AG10803 (cell line): ENCODE results near the gene ZNF607.

Experiments
- DNase-seq: peaks from one replicate; pipeline ENCODE4 v3.0.0; 2010; ENCODE audit warnings: low read depth
- H3K4me3 ChIP-seq: 2 replicates; pipeline ENCODE4 v1.5.1; 2011; ENCODE audit warnings: mild to moderate bottlenecking, low read length, control low read depth
- TF ChIP-seq, protein P1 (sequence below): conservative IDR thresholded peaks from 2 replicates; pipeline ENCODE4 v1.5.1; 2011; ENCODE audit warnings: mild to moderate bottlenecking, low read length, control low read depth, inconsistent platforms

ZNF607 gene

DNA sequence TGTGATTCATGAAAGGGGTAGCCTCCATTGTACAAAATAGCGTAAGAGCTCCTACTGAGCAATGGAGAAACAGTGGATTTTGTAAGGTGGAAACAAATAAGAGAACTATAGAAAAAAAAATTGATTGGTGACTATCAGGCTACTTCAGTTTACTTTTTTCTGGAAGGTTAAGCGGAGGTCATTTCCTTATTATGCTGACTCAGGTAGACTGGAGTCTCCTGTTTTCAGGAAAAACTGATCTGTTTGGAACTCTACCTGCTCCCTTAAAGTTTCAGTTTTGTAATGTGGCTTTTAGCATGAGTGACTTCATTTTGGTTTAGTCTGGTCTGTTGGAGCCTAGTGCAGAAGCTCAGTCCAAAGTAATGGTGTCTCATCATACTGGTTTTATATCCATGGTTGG, 3.4 kb downstream of the ZNF607 start:
- no peak overlapping the region for H3K4me3 ChIP-seq
- no peak for DNase-seq
- TF ChIP-seq, protein P1, sequence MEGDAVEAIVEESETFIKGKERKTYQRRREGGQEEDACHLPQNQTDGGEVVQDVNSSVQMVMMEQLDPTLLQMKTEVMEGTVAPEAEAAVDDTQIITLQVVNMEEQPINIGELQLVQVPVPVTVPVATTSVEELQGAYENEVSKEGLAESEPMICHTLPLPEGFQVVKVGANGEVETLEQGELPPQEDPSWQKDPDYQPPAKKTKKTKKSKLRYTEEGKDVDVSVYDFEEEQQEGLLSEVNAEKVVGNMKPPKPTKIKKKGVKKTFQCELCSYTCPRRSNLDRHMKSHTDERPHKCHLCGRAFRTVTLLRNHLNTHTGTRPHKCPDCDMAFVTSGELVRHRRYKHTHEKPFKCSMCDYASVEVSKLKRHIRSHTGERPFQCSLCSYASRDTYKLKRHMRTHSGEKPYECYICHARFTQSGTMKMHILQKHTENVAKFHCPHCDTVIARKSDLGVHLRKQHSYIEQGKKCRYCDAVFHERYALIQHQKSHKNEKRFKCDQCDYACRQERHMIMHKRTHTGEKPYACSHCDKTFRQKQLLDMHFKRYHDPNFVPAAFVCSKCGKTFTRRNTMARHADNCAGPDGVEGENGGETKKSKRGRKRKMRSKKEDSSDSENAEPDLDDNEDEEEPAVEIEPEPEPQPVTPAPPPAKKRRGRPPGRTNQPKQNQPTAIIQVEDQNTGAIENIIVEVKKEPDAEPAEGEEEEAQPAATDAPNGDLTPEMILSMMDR, result no peak

DNA sequence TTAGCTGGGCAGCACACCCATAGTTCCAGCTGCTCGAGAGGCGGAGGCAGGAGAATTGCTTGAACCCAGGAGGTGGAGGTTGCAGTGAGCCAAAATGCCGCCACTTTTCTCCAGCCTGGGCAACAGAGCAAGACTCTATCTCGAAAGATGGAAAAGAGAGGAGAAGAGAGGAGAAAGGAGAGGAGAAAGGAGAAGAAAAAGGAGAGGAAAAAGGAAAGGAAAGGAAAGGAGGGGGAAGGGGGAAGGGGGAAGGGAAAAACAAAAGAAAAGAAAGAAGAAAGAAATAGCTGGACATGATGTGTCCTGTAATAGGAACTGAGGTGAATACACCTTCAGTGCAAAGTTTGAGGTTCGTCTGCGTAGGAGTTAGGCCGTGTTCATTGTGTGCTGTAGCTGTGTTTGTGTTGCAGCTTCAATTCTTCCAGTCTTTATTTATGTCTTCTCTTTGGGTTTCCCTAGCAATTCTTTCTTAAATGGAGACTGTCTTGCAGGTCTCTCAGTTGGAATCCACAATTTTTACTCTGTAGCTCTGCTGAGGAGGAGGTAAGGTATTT, 13.4 kb downstream of the ZNF607 start:
- TF ChIP-seq, protein P1, result no peak
- no peak overlapping the region for H3K4me3 ChIP-seq
- DNase-seq, result no peak

- no peak for DNase-seq
- no peak overlapping the region for H3K4me3 ChIP-seq
- TF ChIP-seq, protein P1, result no peak
These were observed 20.5 kb downstream of the ZNF607 start for GRCh38 chr19:37699057-37699456.

GRCh38 chr19:37698216-37698615, 21.3 kb downstream of the ZNF607 start:
- TF ChIP-seq, protein P1, result no peak
- no peak for DNase-seq
- no peak overlapping the region for H3K4me3 ChIP-seq

- no peak overlapping the region for H3K4me3 ChIP-seq
- TF ChIP-seq, protein P1, result no peak
- DNase-seq, result no peak
These were observed 24.2 kb downstream of the ZNF607 start for GRCh38 chr19:37695144-37695899.

GRCh38 chr19:37692956-37693620, 26.5 kb downstream of the ZNF607 start:
- DNase-seq, result no peak
- no peak overlapping the region for H3K4me3 ChIP-seq
- TF ChIP-seq, protein P1, result no peak
